ENCODE results near the gene LRCH1.

LRCH1 gene

DNA sequence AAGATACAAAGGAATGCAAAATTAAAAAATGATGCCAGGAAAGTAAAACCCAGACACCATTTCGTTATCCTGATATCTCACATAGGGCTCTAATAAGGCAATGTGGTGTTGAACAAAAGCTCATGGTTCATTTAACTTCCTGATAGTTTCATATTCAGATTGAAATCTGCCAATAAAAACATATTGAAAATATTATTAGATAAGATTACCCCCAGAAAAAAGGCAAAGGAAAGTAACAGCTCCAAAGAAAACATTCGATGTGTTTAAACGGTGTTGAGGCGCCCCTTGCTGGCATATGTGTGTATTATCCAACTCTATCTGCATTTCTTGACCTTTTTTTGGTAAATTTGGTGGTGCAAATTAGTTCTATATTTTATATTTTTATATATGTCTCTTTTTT, 168.1 kb downstream of the LRCH1 start:
- TF ChIP-seq, protein P1, sequence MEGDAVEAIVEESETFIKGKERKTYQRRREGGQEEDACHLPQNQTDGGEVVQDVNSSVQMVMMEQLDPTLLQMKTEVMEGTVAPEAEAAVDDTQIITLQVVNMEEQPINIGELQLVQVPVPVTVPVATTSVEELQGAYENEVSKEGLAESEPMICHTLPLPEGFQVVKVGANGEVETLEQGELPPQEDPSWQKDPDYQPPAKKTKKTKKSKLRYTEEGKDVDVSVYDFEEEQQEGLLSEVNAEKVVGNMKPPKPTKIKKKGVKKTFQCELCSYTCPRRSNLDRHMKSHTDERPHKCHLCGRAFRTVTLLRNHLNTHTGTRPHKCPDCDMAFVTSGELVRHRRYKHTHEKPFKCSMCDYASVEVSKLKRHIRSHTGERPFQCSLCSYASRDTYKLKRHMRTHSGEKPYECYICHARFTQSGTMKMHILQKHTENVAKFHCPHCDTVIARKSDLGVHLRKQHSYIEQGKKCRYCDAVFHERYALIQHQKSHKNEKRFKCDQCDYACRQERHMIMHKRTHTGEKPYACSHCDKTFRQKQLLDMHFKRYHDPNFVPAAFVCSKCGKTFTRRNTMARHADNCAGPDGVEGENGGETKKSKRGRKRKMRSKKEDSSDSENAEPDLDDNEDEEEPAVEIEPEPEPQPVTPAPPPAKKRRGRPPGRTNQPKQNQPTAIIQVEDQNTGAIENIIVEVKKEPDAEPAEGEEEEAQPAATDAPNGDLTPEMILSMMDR (IDR thresholded peaks at IDR 0.05) = peak; percentile 32
- H3K27ac ChIP-seq = no peak overlapping the region
- no peak overlapping the region for H3K4me3 ChIP-seq
- no peak for DNase-seq (ENCODE audit: low spot score)

DNA sequence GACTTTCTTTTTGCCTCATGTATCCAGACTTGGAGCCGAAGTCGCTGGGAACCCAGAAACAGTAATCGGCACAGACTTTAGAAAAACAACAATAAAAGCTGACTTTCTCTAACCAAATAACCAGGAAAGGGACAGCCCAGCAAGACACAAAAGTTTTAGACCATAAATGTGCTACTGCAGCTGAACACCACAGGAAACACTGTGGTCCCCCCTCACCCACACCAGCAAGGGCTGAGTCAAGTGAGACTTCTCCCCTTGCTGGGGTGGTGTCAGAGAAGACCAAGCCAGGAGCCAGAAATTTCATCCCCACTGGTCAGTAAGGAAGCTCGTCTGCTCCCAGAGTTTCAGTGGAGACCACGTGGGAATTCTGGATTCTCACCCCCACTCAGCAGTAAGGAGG, 173.4 kb downstream of the LRCH1 start:
- H3K4me3 ChIP-seq = no peak overlapping the region
- DNase-seq (ENCODE audit: low spot score) = no peak
- TF ChIP-seq, protein P1 (IDR thresholded peaks at IDR 0.05) = no peak
- H3K27ac ChIP-seq = no peak overlapping the region

DNA sequence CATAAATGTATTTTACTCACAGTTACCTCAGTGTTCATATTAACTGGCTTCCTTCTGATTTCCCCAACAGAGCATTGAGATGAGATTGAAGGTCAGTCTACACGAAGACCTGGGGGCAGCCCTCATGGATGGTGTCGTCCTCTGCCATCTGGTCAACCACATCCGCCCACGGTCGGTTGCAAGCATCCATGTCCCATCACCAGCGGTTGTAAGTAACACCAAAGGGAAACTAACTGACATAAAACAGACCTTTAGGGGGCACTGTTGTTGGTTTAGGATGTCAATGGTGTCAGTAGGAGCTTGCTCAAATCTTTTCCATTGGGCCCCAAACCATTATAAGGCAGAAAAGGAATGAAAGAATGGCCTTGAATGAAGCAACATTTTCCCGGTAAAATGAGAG, 175.8 kb downstream of the LRCH1 start:
- Histone ChIP-seq H3K27ac (no peak overlapping the region), H3K4me3 (no peak overlapping the region)
- DNase-seq (ENCODE audit: low spot score) = no peak
- TF ChIP-seq, protein P1 (IDR thresholded peaks at IDR 0.05) = no peak

DNA sequence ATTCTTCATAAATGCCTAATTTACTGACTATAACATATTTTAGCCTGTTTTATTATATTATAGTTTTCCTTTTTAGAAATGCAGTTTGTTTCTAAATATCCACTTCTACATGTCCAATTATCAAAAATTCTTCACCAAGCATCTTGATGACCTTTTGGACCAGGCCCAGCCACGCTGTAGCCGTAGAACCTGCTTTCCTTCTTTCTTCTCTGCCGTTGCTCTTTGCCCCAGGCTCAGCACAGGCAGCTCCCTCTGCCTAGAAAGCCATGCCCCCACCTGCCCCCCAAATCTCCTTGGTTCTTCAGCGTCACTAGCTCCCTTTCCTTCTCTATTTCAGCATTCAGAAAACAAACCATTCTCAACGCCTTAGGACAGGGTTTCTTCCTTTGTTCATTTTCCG, 178.6 kb downstream of the LRCH1 start:
- no peak overlapping the region for H3K4me3 ChIP-seq
- TF ChIP-seq, protein P1 (IDR thresholded peaks at IDR 0.05) = no peak
- DNase-seq (ENCODE audit: low spot score) = no peak
- H3K27ac ChIP-seq = no peak overlapping the region

DNA sequence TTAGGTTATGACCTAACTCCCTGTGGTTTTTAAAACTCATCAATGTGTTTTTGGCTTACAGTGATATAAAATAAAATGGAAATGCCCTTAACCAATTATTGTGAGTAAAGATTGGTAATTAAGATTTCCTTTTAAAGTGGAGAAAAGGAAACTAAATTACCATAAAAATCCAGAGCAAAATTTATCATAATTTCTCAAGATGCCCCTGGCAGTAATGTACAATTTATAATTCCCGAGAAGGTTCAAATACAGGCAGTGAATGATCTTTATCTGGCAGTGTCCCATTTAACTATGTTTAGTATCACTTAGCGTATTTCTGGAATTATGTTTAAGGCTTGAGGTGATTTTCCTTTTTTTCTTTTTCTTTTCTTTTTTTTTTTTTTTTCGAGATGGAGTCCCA, 182.5 kb downstream of the LRCH1 start:
- TF ChIP-seq, protein P1 (IDR thresholded peaks at IDR 0.05) = no peak
- Histone ChIP-seq H3K27ac (no peak overlapping the region), H3K4me3 (no peak overlapping the region)
- no peak for DNase-seq (ENCODE audit: low spot score)

DNA sequence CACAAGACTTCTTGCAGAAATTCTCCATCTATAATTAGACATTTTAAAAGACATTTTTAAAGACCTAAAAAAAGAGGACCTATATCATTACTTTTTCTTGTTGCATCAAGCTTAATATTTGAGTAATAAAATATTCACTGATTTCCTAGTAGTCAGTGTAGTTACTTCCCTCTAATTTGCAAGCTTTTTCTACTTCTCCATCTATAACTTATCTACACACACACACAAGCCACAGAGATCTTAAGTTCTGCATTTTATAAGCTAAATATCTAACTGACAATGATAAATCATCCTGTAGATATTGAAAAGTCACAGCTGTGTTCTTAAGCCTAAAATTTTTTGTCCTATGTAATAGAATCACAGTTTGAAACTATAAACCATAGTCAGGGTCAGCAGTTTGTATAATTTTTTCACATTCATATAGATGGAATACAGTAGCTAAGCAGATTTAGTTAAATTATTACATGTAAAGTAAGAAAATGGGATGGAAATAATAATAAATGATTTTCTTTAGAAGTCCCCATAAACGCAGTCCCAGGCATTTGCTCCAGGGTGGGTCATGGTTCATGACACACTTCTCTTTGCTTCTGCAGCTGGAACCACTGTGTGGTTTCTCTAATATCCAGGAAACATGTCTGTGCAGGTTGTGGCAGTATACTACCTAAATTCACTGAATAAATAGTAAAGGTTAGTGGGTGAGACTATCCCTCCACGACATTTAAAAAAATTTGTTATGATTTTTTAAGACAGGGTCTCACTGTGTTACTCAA, 183.8 kb downstream of the LRCH1 start:
- no peak overlapping the region for H3K27ac ChIP-seq
- DNase-seq (ENCODE audit: low spot score) = no peak
- no peak overlapping the region for H3K4me3 ChIP-seq
- TF ChIP-seq, protein P1 (IDR thresholded peaks at IDR 0.05) = no peak

DNA sequence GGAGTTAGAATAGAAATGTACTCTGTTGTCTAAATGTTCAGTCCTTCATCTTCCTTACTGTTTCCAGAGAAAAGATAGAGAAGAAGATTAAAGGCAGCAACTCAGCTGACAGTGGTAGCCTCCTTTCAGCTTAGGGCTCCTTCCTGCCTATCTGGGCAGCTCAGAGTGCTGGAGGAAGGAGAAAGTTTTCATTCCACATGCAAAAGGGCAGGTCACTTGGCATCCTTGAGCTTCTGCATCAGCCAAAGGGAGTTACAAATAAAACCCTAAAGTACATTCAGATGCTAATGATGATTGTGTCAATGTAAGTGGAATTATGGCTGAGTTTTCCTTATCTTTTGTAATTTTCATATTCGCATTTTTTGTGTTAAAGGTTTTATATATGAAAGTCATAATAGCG, 185.1 kb downstream of the LRCH1 start:
- no peak overlapping the region for H3K27ac ChIP-seq
- no peak for DNase-seq (ENCODE audit: low spot score)
- TF ChIP-seq, protein P1 (IDR thresholded peaks at IDR 0.05) = no peak
- no peak overlapping the region for H3K4me3 ChIP-seq

Data from coronary artery (tissue), 2 donors.